Stimulated activated CD8-positive, alpha-beta memory T cell treated with anti-CD3 and anti-CD28 coated beads, Interleukin-2, amount 100 ng/mL, for 48 hours (primary cell): ENCODE measurements around the gene MACF1.
"Not testable (repeated sequence)": the region's sequence is repeated elsewhere in the genome, so short reads cannot be mapped to it uniquely, and the experiment has no call there.

Source experiments
- DNase-seq, 2 donors: peaks; one replicate each; pipeline ENCODE4 v3.0.0-alpha.2; 2020; ENCODE audit warnings: low read depth in 2 of 2

The MACF1 gene

DNA sequence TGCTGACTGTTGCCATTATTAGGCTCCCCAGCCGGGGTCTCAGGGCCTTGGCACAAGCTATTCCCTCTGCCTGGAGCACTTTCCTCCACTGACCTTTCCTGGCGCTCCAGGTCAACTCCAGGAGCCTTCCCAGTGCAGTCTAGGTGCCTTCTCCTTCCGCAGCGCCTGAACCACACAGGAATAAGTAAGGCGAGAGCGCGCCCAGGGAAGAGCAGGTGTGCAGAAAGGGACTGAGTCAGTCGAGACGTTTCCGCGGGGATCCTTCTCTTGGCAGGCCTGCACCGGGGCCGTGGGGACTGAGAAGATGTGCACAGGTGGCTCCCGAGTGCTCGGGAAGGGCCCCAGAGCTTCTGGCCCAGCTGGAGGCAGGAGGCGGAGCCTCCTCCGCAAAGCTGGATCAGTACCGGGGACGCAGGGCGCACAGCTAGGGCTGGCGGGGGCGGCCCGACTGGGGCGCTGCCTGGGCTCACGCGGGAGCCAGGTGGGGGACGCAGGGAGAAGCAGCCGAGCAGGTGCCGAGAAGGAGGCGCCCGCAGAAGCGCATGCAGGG lies 286.2 kb downstream of the MACF1 start:
- no peak for DNase-seq

GRCh38 chr1:39491146-39491921 lies 286.8 kb downstream of the MACF1 start, which contains the start of gene BMP8A:
TSS of gene BMP8A (plus strand) at chr1:39491636. CDS start at chr1:39491992, 356 bp downstream.
- peak; percentile 52 to 76 for DNase-seq

DNA sequence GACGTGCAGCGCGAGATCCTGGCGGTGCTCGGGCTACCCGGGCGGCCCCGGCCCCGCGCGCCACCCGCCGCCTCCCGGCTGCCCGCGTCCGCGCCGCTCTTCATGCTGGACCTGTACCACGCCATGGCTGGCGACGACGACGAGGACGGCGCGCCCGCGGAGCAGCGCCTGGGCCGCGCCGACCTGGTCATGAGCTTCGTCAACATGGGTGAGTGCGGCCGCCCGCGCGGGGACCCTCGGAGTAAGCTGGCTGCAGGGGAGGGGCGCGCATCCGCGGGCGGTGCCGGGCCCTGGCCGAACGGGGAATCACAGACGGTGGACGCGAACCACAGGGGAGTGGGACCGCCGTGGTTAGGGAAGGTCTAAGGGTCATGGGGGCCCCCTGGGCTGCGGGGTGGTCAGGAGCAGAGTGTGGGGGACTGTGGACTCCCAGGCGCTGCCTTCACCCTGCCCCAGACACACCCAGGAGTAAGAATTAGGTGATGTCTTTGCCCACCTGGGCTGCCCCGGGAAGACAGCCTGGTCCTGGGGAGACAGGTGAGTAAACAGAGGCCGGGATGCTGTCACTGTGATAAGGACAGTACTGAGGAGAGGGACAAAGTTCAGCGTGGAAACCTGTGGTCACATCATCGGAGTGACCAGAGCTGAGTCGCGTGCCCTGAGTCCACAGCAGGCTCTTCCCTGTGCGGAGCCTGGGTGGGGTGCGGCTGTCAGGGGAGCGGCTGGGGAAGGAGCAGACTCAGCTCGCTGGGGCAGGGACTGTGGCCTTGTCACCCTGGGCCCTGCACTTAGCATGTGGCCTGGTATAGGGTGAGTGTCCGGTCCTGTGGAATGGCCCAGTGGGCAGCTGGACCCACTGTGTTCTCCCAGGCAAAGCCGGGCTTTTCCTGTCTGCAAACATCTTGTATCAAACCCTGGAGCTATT lies 287.9 kb downstream of the MACF1 start:
- not testable (repeated sequence) for DNase-seq

GRCh38 chr1:39493043-39493810 lies 288.7 kb downstream of the MACF1 start:
- DNase-seq = not testable (repeated sequence)

- DNase-seq = no peak
These were observed 290.3 kb downstream of the MACF1 start for GRCh38 chr1:39494671-39495410.

DNA sequence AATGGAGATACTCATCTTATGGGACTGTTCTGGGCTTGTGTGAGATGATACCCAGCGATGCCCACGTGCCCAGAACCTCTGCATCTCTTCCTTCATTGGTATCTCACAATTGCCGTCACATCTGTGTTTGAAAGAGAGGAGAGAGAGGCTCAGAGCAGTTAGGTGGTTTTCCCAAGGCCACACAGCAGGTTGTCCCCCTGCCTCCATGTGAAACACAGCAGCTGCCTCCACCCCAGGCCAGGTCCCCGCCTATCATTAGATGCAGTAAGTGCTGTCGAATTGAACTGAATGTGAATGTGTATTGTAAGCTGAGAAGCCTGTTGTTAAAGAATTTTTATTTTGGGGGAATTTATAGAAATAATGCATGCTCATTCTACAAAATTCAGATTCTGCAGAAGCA lies 292.0 kb downstream of the MACF1 start:
- not testable (repeated sequence) for DNase-seq

DNA sequence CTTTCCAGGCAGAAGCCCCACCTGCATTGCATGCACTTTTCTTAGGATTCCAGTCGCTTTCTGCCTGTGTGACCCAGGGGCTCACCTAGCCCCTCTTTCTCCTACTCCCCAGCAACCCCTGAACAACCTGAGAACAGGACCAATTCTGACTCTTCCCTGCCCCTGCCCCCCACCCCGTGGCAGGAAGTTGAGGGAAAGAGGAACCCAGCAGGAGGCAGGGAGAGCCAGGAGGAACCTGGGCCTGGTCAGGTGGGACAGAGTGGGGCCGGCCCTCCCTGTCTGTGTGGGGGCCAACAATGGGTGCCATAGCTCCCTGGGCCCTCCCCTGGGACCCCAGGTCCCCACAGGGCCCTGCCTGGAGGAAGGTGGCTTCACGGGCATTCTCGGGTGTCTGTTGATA lies 293.1 kb downstream of the MACF1 start:
- DNase-seq = no peak

- not testable (repeated sequence) for DNase-seq
These were observed 293.7 kb downstream of the MACF1 start for GRCh38 chr1:39498096-39498710.

GRCh38 chr1:39498821-39499220 lies 294.3 kb downstream of the MACF1 start:
- not testable (repeated sequence) for DNase-seq

DNA sequence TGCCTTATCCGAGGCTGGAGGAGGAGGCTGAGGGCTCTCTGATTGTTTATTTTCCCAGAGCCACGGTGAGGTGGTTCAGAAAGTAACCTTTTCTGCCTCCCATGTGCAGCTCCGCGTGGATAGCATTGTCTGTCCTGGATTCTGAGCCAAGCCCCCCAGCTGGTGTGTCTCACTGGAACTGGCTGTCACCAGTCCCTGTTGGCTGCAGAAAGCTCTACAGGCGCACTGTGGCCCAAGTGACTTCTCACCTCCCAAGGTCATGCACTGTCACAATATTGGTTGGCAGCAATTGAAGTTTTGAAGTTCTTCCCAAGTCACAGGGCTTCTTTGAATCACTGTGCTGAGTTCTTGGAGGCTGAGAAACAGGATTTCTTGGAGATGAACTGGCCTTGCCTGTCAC lies 295.2 kb downstream of the MACF1 start:
- DNase-seq = no peak

- no peak for DNase-seq
These were observed 296.4 kb downstream of the MACF1 start for GRCh38 chr1:39500862-39501389.

DNA sequence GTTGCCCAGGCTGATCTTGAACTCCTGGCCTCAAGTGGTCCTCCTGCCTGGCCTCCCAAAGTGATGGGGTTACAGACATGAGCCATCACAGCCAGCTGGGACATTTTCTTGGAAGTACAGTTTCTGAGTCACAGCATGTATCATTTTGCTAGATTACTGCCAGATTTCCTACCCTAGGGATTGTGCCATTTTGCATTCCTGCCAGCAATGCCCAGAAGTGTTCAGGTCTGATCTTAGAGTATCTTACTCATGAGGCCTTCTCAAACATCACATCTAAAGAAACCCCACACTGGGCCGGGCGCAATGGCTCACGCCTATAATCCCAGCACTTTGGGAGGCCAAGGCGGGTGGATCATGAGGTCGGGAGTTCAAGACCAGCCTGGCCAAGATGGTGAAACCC lies 297.2 kb downstream of the MACF1 start:
- no peak for DNase-seq

GRCh38 chr1:39504436-39504835 lies 299.9 kb downstream of the MACF1 start:
- DNase-seq = not testable (repeated sequence)

DNA sequence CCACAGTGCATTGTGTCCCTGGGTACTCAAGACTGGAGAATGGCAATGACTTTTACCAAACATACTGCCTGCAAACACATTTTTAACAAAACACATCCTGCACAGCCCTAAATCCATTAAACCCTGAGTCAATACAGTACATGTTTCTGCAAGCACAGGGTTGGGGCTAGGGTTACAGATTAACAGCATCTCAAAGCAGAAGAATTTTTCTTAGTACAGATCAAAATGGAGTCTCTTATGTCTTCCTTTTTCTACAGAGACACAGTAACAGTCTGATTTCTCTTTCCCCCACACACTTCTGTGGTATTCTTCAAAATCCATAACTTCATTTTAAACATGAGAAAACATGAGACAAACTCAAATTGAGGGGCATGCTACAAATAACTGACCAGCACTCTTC lies 300.8 kb downstream of the MACF1 start:
- DNase-seq = no peak

DNA sequence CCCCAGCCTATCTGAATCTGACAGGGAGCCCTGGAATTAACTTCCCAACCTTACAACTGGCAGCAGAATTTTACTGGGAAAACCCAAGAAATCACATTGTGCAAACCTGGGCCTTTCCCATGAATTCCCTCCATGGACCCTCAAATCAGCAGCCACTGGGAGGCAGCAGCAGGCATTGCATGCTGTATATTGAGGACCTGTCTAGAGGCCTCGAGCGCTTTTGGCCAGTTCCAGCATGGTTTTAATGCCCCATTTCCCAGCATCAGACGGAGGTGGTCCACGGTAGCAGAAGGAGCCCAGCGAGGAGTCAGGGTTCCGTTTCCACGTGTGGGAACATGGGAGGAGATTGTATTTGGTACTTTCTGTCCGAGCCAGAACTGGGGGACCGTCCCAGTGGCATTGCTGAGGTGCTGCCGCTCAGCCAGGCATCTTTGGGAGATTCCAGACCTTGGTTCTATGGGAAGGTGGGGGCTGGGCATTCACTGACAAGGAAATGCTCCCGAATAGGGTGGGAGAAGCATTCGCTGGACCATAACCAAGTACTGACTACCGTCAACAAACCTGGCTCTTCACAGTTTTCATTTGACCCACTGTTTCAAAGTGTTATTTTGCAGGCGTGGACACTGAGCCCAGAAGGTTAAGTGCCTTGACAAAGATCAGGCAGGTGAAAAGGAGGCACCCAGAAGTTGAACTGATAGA lies 302.9 kb downstream of the MACF1 start:
- no peak for DNase-seq

DNA sequence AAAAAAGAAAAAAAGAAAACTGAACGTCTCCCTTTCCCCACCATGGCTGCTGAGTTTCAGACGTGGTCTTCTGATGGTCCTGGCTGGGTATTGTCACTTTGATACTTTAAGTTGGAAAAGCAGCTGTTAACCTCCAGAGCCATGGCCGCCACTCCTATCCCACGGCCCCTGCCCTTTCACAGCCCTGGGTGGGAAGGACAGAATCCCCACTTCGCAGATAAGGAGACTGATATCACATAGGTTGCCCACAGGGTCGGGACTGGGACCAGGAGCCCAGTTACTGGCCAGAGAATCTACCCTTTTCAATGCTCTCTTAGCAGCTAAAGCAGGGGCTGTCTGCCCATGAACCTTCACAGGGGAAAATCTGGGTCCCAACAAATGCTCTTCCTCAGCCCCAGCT lies 303.8 kb downstream of the MACF1 start:
- no peak for DNase-seq

GRCh38 chr1:39508857-39509305 lies 304.4 kb downstream of the MACF1 start:
- no peak for DNase-seq

DNA sequence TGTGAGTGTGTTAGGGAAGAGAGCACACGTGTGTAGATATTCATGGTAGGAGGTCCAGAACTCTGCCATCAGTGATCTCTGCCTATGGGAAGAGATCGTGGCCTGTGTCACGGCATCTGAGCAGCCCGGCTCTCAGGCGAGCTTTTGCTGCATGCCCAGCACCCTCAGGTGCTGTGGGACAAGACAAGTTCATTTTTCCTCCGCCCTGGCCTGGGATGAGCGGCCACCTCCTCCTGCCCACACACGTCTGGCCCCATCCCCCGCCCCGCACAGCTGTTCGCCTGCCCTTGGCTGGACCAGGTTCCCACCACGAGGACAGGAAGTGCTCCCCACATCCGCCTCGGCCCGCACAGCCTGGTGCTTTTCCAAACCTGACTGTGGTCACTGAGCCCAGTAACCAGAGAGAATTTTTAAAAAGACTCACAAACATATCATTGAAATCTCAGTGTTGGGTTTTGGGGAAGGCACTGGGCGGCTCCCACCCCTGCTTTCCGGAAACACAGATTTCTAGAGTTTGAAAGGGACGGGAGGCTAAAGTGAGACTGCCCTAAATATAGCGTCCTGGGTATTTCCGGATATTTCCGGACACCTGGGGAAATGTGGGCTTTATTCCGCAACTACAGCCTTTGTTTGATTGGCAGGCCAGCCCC lies 305.0 kb downstream of the MACF1 start:
- DNase-seq = no peak
